Stimulated activated CD4-positive, alpha-beta T cell treated with anti-CD3 and anti-CD28 coated beads, TNF-alpha, amount 100 ng/mL, for 24 hours (primary cell): ENCODE results near the gene PHETA1.

Experiments used
- DNase-seq, 3 experiments: peaks; one replicate each; pipeline ENCODE4 v3.0.0-alpha.2; 2020; ENCODE audit warnings: low read depth in 3 of 3

Gene PHETA1, protein sequence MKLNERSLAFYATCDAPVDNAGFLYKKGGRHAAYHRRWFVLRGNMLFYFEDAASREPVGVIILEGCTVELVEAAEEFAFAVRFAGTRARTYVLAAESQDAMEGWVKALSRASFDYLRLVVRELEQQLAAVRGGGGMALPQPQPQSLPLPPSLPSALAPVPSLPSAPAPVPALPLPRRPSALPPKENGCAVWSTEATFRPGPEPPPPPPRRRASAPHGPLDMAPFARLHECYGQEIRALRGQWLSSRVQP

DNA sequence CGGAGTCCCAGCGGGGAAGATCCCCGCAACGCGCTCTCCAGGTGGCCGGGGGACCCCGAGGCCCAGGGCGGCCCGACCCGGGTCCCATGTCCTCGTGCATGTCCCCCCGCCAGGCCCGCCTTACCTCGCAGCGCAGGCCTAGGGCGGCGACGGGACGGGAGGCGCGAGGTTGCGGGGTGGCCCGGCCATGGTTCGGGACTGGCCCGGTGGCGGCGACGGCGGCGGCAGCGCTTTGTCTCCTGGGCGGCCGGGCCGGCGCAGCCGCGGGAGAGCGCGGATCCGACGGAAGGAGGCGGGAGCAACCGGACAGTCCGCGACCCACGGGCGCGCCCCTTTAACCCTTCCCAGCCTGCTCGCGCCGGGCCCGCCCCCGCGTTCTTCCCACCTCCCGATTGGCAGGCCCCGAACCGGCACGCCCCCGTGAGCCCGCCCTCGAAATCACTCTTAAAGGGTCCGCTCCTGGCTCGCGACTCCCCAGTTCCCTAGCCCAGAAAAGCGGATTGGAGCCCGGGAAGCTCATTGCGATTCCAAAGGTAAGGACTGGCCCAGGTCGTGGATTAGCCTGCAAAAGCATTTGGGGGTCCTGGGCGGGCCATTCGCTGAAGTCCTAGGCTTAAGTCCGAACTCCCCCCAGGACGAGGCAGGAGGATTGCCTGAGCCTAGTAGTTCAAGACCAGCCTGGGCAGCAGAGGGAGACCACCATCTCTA is at the start of gene PHETA1:
TSS of gene PHETA1 (minus strand) at position 308 of the 708 bp plus-strand sequence. CDS start 5,668 bp downstream, outside the sequence.
- DNase-seq = peak; percentile 69 to 84 (median 73)

DNA sequence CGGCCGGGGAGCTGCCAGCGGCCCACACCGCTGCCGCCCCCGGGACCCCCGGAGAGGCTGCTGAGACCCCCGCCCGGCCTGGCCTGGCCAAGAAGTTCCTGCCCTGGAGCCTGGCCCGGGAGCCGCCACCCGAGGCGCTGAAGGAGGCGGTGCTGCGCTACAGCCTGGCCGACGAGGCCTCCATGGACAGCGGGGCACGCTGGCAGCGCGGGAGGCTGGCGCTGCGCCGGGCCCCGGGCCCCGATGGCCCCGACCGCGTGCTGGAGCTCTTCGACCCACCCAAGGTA is 49.6 kb upstream of the PHETA1 start:
- DNase-seq = no peak

GRCh38 chr12:111417784-111418593 is 49.1 kb upstream of the PHETA1 start:
- no peak for DNase-seq

DNA sequence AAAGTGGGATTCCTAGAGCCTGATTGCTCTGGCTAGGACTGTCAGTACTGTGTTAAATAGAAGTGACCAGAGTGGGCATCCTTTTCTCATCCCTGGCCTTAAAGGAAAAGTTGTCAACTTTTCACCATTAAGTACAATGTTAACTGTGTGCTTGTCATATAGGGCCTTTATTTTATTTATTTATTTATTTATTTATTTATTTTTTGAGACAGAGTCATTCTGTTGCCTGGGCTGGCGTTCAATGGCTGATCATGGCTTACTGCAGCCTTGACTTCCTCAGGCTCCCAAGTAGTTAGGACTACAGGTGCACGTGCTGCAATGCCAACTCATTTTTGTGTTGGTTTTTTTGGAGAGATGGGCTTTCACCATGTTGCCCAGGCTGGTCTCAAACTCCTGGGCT is 48.4 kb upstream of the PHETA1 start:
- DNase-seq = no peak

GRCh38 chr12:111414711-111415252 is 45.9 kb upstream of the PHETA1 start:
- no peak for DNase-seq

GRCh38 chr12:111413442-111414086 is 44.7 kb upstream of the PHETA1 start:
- no peak for DNase-seq

DNA sequence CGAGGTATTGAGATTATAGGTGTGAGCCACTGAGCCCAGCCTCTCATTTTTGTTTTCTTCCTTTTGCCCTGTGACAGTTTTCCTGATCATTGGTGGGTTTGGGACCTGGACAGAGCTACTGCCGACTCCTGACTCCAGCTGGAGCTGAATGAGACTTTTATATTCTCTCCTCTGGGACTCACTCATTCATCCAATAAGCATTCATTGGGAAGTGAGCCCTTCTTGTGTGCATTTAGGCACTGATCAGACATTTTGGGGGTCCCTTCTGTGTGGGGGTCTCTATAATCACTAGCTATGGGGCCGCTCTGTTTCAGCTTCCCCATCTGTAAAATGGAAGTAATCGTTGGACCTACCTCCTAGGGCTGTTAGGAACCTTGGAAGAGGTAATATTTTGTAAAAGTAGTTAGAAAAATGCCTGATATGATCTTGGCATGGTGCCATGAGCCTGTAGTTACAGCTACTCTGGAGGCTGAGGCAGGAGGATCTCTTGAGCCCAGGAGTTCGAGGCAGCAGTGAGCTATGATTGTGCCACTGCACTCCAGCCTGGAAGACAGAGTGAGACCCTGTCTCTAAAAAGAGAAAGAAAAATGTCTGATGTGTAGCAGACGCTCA is 44.0 kb upstream of the PHETA1 start:
- DNase-seq = no peak

GRCh38 chr12:111412007-111412829 is 43.3 kb upstream of the PHETA1 start:
- no peak for DNase-seq

DNA sequence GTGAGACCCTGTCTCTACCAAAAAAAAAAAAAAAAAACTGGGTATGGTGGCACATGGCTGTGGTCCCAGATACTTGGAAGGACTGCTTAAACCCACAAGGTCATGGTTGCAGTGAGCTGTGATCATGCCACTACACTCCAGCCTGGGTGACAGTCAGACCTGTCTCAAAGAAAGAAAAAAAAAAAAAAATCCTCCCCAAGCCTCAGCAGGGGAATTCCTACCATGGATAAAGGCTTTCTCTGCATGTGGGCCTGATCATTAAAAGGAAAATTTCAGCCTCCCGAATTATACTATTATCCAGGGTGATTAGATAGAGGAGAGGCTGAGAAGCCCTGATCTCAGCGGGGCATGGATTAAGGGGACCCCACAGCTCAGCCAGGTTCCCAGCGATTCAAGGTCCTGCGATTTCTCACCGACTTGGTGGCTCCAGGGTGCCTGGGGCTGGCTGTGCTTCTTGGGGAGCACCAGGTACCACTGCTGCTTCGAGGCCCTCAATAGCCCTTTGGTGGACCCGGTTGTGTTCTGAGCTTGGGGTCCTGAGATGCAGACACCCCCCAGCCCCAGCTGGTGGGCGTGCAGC is 42.4 kb upstream of the PHETA1 start:
- no peak for DNase-seq

- DNase-seq = no peak
Observed at GRCh38 chr12:111410431-111411184, 41.7 kb upstream of the PHETA1 start.

DNA sequence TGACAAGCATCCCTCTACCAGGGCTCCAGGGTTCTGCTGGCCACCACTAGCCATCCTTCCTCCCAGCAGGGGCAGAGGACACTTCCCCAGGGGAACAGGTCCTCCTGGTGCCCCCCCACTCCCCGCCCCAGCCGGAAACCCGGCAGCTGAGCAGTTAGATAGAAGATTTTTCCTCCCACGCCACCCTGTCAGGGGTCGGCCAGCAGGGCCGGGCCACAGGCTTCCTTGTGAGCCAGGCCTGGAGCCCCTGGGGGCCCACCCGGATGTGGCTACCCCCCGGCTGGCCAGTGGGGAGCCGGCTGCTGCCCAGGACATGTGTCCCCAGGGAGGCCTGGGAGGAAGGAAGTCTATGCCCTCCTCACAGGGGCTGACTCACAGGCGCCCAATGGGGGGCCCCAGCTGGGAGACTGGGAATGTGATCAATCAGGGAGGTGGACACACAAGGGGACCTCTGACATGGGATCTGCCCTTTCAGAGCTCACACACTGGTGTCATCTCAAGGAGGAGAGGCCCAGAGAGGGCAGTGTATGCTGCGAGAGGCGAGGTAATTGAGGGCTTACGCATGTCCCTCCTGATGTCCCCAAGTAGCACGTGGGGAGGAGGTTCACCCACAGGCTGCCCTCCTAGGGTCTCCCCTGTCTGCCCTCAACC is 41.0 kb upstream of the PHETA1 start:
- DNase-seq = no peak

- no peak for DNase-seq
Observed at GRCh38 chr12:111409403-111409779, 40.5 kb upstream of the PHETA1 start.

DNA sequence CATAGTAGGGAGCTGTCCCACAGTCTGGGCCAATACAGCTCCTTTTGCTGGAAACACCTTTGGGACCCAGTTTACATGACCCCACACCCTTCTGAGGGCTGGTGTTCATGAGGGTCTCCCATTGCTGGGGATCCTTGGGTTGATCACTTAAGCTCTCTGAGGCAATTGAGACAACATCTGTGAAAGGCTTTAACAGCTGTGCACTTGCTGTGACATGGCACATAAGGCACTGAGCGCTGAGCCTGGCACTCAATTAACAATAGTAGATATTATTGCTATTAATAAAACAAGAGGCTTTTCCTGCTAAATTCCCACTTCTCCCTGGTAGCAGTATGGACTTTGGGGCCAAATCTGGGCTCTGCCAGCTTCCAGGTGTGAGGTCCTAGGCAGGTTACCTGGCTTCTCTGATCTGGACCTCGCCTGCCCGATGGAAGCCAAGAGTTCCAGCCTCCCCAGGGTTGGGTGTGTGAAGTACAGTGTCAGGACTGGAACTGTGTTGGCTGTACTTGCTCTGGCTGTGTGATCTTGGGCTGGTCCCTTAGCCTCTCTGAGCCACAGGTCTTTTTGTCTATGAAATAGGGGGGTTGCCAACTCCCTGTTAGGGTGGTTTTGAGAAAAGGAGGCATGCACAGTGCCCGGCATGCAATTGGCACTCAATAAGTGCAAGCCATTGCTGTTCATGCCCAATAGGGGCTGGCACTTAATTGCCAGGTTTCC is 39.9 kb upstream of the PHETA1 start:
- no peak for DNase-seq

DNA sequence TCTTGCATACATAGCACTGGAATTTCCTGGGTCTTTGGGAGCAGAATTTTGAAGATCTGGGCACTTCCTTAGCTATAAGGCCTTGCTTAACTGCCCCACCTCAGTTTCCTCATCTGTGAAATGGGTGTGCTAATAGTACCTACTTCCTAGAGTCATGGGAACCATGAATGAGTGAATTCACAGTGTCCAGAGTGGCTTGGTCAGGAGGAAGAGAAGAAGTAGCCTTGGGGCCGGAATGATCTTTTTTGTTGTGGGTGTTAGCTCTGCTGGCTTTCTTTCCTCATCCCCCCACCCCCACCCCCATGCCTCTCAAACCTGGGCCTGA is 39.2 kb upstream of the PHETA1 start:
- no peak for DNase-seq

- no peak for DNase-seq
Observed at GRCh38 chr12:111407377-111408115, 38.7 kb upstream of the PHETA1 start.

DNA sequence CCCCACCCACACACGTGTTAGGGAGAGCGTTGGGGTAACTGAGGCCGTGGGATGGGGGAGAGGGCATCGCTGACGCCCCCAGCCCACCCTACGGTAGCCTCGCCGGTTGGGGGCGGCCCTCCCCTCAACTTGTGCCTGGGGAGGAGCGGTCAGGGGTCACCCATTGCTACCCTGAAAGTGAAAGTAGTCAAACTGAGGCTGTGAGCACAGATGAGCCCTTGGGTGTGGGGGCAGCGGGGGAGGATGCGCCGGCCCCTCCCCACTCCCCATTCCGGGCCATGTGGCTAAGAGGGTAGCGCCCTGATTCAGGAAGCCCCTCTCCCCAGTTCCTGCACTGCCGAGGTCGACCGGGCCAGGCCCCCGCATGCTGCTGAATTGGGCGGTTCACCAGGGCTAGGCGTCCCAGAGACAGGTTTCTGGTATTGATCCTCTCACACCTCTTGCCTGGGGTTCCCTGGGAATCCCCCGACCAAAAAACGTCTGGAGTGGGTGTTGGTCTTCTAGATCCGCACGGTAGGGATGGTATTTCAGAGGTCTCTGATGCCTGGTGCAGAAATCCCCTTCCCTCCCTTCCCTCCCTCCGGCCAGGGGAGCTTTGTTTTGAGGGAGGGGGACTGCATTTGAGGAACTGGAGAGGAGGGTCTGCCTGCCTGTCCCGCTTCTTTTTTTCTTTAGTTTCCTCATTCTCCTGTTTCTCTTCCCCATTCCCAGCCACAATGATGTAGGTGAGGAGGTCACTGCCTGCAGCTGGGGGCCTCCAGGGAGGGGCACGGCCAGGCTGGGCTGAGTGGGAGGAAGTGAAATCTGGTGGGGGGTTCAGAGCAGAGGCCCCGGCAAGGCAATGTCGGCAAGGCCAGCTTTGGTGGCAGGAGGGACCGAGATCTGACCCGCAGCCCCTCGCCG is 37.8 kb upstream of the PHETA1 start:
- DNase-seq = peak in 2 of 3 experiments; percentile 41 to 56
